ENCODE results near the gene DMRT2.

DMRT2 gene

GRCh38 chr9:1050125-1050895, at the start of gene DMRT2:
Gene DMRT2, plus strand, starts transcription at chr9:1050357. Its CDS starts 1,257 bp downstream, at chr9:1051614.
- DNase-seq (ENCODE audit: low read depth in 2 of 2): peak in 1 of 2 donors; percentile 45

GRCh38 chr9:1001838-1002237, 48.3 kb upstream of the DMRT2 start:
- no peak for DNase-seq (ENCODE audit: low read depth in 2 of 2)

DNA sequence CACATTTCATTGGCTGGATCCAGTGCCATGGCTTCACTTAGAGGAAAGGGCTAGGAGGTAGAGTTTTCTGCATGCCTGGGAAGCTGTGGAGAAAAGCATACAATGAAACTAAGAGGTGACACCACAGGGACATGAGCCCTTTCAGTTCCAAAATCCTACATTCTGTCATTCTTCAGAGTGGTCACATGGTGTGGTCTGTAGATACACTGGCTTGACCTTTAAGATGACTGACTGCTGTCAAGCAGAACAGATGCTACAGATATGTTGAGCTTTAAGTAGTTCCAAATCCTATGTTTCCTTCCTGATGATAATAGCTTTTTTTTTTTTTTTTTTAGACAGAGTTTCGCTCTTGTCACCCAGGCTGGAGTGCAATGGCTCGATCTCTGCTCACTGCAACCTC, 47.5 kb upstream of the DMRT2 start:
- no peak for DNase-seq (ENCODE audit: low read depth in 2 of 2)

DNA sequence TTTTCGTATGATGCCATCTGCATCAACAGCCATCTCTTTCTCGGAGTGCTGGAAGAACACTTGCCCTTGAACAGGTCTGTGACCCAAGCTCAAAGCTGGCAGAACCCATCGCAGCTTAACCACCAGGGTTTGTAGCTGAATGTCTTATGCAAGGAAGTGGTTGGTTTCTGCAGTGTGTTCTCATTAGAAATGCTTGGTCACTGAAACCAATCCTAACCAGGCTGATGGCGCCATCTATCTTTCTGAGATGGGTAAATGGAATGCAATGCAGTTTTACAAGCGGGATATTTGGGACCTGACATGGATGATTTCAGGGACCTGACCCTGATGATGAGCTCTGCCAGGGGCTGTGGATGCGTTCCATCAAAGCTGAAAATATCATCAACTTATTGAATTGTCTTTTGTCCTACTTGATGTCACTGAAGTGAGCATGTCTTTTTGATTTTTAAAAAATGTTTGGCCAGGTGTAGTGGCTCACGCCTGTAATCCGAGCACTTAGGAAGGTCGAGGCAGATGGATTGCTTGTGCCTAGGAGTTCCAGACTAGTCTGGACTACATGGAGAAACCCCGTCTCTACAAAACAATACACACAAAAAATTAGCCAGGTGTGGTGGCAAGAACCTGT, 45.0 kb upstream of the DMRT2 start:
- DNase-seq (ENCODE audit: low read depth in 2 of 2): no peak

DNA sequence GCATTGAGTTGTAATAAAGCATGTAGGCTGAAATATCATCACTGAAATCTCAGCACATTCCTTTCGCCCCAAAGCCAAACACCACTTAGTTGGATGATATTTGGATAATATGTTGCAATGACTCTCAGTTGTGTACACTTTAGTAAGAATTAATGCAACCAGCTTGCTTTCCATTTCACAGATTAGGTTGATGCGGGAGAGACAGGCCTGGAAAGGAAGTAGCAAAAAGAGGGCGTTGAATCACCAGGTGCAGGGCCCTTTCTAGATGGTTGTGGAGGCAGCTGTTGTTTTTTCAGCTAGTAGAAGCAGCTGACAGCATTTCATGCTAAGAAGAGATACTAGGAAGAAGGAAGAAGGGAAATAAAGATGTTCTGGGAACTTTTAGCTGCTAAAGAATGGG, 42.8 kb upstream of the DMRT2 start:
- no peak for DNase-seq (ENCODE audit: low read depth in 2 of 2)

DNA sequence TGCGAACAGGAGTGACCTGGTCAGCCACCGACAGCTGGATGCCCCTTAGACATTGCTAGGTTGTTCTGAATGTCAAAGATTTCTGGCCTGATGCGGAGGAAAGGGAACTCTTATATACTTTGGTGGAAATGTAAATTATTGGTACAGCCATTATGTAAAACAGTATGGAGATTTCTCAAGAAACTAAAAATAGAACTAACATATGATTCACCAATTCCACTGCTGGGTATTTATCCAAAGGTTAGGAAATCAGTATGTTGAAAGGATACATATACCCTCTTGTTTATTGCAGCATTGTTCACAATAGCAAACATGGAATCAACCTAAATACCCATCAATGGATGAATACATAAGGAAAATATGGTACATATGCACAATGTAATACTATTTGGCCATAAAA, 41.9 kb upstream of the DMRT2 start:
- DNase-seq (ENCODE audit: low read depth in 2 of 2): no peak

DNA sequence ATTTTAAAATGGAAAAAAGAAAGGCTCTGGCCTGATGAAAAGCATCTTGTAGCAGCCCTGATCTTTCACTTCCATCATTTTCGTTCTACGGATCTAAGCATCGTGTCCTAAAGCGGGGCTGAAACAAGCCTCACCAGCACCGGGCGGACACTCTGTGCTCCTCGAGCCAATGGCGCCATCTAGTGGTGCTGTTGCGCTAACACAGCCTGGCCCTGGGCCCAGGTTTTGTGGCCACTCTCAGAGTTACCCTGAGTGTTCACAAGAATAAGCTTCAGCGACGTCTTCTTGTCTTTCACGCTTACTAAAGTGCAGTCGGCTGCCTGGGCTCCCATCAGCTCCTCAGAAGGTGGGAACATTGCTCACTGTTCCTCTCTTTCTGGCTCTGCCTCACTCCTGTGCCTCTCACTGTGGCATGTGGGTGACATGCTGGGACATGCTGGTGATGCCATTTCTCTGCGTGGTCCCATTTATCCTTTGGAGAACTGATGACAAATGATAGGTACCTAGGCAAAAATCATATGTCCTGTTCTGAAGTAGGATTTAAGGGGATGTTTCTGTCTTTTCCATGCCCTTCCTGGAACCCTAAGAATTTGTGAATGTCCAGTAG, 41.0 kb upstream of the DMRT2 start:
- DNase-seq (ENCODE audit: low read depth in 2 of 2): peak; percentile 64 to 77

DNA sequence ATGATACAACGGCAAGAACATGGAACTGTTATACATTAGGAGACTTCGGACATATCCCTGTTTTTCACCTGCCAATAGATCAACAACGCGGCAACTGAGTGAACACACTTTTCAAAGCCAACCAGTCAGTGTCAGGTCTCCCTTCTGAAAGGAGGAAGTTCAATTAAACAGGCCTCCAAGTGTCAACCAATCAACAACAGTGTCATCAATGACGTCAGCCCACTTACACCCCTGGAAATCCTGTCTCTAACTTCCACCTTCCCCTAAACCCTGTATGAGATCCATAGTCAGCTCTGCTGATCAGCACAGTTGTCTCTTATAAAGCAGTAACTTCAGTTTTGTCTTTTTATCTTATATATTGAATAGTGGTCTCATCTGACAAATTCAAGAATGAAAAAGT, 37.1 kb upstream of the DMRT2 start:
- no peak for DNase-seq (ENCODE audit: low read depth in 2 of 2)

DNA sequence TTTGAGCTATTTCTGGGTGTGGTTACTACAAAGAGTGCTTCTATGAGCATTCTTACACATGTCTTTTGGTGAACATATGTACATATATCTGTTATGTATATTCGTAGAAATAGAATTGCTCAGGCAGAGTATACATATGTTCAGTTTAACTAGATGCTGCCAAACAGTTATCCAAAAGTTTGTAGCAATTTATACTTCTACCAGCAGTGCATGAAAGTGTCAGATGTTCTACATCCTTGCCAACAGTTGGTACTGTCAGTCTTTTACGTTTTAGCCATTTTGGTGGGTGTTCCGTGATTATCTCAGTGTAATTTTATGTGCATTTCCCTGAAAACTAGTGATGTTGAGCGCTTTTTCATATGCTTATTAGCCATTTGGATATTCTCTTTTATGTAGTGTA, 35.9 kb upstream of the DMRT2 start:
- DNase-seq (ENCODE audit: low read depth in 2 of 2): no peak

- DNase-seq (ENCODE audit: low read depth in 2 of 2): no peak
Observed at GRCh38 chr9:1014640-1015039, 35.5 kb upstream of the DMRT2 start.

GRCh38 chr9:1018121-1018520, 32.0 kb upstream of the DMRT2 start:
- DNase-seq (ENCODE audit: low read depth in 2 of 2): no peak

- no peak for DNase-seq (ENCODE audit: low read depth in 2 of 2)
Observed at GRCh38 chr9:1024112-1024511, 26.0 kb upstream of the DMRT2 start.

- DNase-seq (ENCODE audit: low read depth in 2 of 2): no peak
Observed at GRCh38 chr9:1025131-1025530, 25.0 kb upstream of the DMRT2 start.

GRCh38 chr9:1026219-1026618, 23.9 kb upstream of the DMRT2 start:
- DNase-seq (ENCODE audit: low read depth in 2 of 2): no peak

DNA sequence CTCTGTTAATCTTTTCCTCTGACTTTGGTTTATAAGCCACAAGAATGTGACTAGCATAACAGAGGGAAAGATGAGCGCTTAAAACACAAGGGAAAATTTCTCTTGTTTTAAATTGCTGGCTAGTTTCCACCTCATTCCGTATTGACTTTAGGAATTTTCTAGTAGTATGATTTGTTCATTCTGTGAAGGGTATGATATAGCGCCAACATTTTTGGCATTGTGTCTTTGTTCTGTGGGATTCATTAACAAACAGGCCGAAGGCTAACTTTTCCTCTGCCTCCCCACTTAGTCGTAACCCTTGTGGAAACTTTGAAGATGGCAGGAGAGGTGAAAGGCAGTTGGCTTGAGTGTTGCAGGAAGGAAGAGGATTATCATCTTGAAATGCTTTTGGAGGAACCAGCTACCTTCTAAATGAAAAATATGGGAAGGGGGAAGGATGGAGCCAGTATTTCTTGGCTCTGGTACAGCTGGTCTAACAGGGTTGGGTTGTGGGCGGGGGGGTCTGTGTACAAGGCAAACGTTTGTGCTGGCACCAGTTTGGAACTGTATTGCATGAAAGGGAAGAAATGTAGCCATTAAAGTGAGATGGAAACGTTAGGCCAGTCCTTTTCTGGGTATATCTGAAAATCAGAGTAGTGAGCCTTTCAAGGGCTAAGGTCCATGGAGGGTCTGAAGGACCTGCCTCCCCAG, 21.5 kb upstream of the DMRT2 start:
- no peak for DNase-seq (ENCODE audit: low read depth in 2 of 2)

GRCh38 chr9:1031951-1032601, 18.1 kb upstream of the DMRT2 start:
- DNase-seq (ENCODE audit: low read depth in 2 of 2): no peak

GRCh38 chr9:1034271-1034670, 15.9 kb upstream of the DMRT2 start:
- DNase-seq (ENCODE audit: low read depth in 2 of 2): no peak

DNA sequence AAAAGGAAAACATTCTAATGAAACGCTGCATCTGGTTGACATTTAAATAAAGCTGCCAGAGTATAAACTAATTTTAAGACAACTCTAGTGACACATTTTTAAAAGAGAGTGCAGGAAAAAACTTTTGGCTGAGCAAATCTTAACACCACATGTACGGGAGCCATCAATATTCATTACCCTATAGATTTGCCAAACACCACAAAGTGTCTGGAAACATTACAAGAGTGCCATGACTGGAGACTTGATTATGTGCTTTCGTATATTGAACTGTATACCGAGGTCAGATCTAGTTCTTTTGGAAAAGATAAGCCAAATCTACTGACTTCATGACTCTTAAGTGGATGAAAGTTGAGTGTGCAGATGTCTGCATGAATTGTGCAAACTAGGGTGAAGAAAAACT, 10.6 kb upstream of the DMRT2 start:
- no peak for DNase-seq (ENCODE audit: low read depth in 2 of 2)

DNA sequence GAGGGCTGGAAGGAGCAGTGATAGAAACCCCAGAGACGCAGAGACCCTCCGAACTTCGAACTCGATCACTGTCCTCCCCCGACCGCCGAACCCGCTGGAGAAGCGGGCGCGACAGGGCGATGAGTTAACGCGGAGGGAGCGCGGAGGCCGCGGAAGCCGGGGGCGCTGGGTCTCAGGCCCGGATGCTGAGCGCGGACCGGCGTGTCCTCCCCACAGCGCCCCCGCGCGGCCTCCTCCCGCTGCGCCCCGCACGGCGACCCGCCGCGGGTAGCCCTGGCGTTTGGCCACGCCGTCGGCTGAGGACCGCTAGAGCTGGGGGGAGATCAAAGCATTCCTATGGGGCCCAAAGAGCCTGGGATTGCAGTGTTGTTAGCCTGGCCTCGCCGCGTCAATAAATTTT, 7.7 kb upstream of the DMRT2 start:
- DNase-seq (ENCODE audit: low read depth in 2 of 2): no peak

DNA sequence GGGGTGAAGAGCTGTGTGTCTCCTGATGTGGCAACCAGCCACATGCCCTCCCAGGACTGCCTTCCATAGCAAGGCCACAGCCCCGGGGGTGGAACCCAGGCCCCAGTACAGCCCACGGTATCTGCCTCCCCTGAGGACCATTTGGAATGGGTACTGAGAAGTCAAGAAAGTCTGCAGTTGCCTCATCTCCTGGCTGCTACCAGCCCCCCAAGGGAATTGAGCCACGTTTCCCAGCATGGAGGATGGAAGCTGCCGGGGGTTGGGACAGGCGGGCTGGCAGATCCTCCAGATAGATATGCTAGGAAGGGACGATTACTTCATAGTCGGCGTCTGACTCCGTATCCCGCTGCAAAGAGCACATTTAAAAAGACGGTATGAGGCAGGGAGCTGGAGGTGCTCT, 5.5 kb upstream of the DMRT2 start:
- no peak for DNase-seq (ENCODE audit: low read depth in 2 of 2)

DNA sequence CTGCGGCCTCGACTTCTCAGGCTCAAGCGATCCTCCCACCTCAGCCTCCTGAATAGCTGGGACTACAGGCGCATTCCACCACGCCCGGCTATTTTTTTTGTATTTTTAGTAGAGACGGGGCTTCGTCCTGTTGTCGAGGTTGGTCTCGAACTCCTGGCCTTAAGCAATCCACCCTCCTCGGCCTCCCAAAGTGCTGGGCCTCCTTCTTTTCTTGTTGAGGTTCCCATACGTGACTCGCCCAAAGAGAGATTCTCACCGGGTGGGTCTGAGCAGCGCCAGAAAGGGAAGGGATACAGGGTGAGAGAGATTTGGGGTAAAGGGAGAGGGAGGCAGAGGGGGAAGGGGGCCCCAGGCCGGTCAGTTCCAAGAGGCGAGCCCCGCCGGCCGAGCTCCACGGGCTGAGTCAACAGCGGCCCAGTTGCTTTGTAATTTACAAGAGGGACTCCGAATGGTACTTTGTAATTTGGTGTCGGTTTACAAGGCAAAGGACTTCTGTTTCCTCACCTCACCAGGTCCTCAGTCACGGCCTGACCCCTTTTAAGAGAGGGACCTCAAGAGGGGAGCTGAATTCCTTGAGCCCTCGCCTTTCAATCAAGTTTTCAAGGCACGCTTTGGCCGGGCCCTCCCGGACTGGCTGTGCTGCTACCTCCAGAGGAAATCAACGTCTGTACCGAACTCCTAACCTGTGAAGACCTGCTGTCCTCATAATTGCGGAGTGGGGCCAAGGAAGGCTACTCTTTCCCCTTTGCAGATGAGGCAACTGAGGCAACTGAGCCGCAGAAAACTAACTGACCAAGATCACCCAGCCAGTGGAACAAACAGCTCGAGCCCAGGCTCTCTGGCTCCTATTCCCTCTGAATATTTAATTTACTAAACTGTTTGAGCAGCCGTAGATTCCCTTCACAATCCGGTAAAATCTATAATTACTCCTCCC, 3.3 kb upstream of the DMRT2 start:
- no peak for DNase-seq (ENCODE audit: low read depth in 2 of 2)

Measured in stimulated activated CD4-positive, alpha-beta T cell treated with anti-CD3 and anti-CD28 coated beads, Interleukin-4, amount 100 ng/mL, for 48 hours (primary cell).